Endothelial cell of umbilical vein (primary cell): ENCODE data around the gene SRGAP1.

Experiments
- CTCF ChIP-seq, 2 donors: IDR thresholded peaks; 1 replicate in 1 of 2; 2 replicates in 1 of 2; pipeline ENCODE4 v1.5.1; 2011; ENCODE audit warnings: low read length in 2 of 2, mild to moderate bottlenecking in 2 of 2, moderate library complexity in 2 of 2, control low read depth in 1 of 2, inconsistent platforms in 1 of 2, low read depth in 1 of 2; ENCODE audit not compliant: insufficient read depth in 1 of 2; ENCODE audit errors: extremely low read depth in 1 of 2
- EZH2 ChIP-seq: IDR thresholded peaks from 2 replicates; pipeline ENCODE4 v1.6.1; 2012; ENCODE audit warnings: borderline replicate concordance, low read depth, mild to moderate bottlenecking, moderate library complexity, low read length, inconsistent platforms; ENCODE audit not compliant: severe bottlenecking
- GATA2 ChIP-seq: IDR thresholded peaks from 2 replicates; pipeline ENCODE4 v1.7.0; 2011; ENCODE audit warnings: low read depth, mild to moderate bottlenecking, moderate library complexity, mixed read lengths, low read length; ENCODE audit not compliant: insufficient read length, insufficient read depth
- MYC ChIP-seq: IDR thresholded peaks from one replicate; pipeline ENCODE4 v1.6.1; 2011; ENCODE audit warnings: mild to moderate bottlenecking, low read depth, low read length
- POLR2A ChIP-seq: IDR thresholded peaks from 2 replicates; pipeline ENCODE4 v1.6.1; 2012; ENCODE audit warnings: low read depth, mild to moderate bottlenecking, control low read depth, low read length
- POLR2AphosphoS5 ChIP-seq: IDR thresholded peaks from 2 replicates; pipeline ENCODE4 v1.6.1; 2012; ENCODE audit warnings: low read depth, mild to moderate bottlenecking, control low read depth, low read length, moderate library complexity; ENCODE audit not compliant: insufficient read depth

- TF ChIP-seq EZH2 (no peak), CTCF (IDR thresholded peaks at IDR 0.05; ENCODE audit: extremely low read depth in 1 of 2, insufficient read depth in 1 of 2, low read depth in 1 of 2, low read length in 2 of 2) (no peak), POLR2A (no peak), GATA2 (no peak), POLR2AphosphoS5 (no peak), MYC (no peak)
These were observed 36.3 kb downstream of the SRGAP1 start for GRCh38 chr12:63880742-63881263.
